ENCODE data around the gene BTNL9.

- TF ChIP-seq CTCF (IDR thresholded peaks at IDR 0.05), result no peak
- TF ChIP-seq EP300 (IDR thresholded peaks at IDR 0.05), result no peak
- TF ChIP-seq POLR2A (IDR thresholded peaks at IDR 0.05), result no peak
These were observed 20.1 kb downstream of the BTNL9 start for GRCh38 chr5:181060231-181060590.
